Measurements from ENCODE around the gene EEF2K.
"Not testable (repeated sequence)": the region's sequence is repeated elsewhere in the genome, so short reads cannot be mapped to it uniquely, and the experiment has no call there.

The EEF2K gene

GRCh38 chr16:22190081-22190775, 15.8 kb upstream of the EEF2K start:
- no peak for DNase-seq (ENCODE audit: low spot score)

DNA sequence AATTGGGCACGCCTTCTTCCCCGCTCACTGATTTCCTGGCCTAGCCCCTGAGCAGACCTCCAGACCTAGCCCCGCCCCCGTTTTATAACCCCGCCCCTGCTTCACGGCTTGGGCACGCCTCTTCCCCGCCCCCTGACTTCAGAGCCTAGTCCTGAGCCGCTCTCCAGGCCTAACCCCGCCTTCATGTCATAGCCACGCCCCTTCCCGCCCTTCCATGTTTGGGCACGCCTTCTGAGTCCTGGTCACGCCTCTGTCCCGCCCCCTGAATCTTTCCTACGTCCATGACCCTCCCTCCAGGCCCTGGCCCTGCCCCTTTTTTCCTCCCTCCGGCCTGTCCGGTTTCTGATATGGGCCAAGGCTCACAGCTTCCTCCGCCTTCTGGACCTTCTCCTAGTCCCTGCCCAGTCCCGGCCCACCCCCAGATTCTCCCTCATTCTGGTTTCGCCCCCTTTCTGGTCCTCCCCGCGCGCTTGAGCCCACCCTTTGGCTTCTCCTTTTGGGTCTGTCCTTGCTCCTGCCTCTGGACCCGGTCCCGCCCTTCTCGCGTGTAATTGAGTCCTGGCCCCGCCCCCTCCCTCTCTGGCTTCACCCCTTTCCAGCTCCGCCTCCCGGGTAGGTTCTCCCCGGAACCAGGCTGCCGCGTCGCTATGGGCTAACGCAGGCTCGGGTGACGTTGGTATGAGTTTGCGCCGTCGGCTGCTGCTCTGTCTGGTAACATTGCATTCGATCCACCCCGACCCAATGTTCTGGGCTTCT, 15.1 kb upstream of the EEF2K start:
- DNase-seq (ENCODE audit: low spot score): peak; percentile 97

DNA sequence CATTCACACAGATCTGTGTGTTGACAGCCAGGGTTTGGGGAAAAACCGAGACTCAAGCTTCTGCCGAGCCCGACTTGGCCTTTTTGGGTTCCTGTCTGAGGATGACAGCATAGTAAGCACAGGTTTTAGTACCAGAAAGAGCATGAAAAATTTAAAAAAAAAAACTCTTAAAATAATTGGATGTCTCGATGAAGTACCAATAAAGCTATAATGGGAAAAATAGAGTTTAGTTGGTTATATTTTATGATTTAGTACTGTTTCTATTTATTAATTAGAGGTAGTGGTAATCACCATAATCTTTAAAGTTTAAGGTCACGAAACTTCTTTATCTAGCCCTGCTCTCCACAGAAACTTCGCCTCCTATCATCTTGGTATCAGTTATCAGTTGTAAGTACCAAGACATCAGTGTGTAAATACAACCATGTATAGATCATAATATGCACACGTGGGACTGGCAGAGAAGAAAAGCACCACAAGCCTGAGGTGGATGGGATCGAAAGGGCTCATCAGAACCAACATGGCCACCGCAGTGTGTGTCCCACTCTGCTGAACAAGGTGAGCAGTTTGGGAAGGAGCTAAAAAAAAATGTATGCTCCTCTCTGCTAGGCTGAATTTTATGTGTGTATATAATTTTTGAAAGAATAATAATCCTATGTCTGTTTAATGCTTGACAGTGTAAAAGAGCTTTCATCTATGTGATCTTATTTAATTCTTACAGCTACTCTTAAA, 14.4 kb upstream of the EEF2K start:
- no peak for DNase-seq (ENCODE audit: low spot score)

GRCh38 chr16:22192261-22193062, 13.6 kb upstream of the EEF2K start:
- peak; percentile 82 for DNase-seq (ENCODE audit: low spot score)

DNA sequence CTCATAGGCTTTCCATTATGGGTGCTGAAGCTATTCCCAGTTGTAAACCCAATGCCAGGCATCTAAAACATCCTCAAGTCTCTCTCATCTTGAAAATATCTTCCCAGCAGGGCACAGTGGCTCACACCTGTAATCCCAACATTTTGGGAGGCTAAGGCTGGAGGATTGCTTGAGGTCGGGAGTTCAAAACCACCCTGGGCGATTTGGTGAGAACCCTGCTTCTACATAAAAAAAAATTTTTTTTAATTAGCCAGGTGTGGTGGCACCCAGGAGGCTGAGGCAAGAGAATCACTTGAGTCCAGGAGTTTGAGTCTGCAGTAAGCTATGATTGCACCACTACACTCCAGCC, 13.0 kb upstream of the EEF2K start:
- DNase-seq (ENCODE audit: low spot score): no peak

GRCh38 chr16:22194707-22195444, 11.2 kb upstream of the EEF2K start:
- DNase-seq (ENCODE audit: low spot score): no peak

- no peak for DNase-seq (ENCODE audit: low spot score)
These were observed 10.7 kb upstream of the EEF2K start for GRCh38 chr16:22195445-22195694.

- peak; percentile 80 for DNase-seq (ENCODE audit: low spot score)
These were observed 10.2 kb upstream of the EEF2K start for GRCh38 chr16:22195695-22196558.

DNA sequence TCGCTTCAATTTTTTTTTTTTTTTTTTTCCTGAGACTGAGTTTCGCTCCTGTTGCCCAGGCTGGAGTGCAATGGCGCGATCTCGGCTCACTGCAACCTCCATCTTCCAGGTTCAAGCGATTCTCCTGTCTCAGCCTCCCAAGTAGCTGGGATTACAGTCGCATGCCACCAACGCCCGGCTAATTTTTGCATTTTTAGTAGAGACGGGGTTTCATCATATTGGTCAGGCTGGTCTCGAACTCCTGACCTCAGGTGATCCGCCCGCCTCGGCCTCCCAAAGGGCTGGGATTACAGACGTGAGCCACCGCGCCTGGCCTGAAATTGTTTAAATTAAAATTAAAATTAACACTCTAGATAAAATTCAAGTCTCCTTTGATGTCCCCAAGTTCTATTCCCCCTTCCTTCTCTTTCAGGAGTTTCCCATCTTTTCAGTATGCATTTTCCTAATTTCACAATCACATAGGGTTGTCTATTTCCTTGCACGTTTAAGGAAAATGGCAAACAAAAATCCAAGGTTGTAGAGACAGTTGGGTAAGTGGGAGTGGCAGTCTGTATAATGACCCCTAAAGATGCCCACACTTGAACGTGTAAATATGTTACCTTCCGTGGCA, 9.4 kb upstream of the EEF2K start:
- DNase-seq (ENCODE audit: low spot score): not testable (repeated sequence)

DNA sequence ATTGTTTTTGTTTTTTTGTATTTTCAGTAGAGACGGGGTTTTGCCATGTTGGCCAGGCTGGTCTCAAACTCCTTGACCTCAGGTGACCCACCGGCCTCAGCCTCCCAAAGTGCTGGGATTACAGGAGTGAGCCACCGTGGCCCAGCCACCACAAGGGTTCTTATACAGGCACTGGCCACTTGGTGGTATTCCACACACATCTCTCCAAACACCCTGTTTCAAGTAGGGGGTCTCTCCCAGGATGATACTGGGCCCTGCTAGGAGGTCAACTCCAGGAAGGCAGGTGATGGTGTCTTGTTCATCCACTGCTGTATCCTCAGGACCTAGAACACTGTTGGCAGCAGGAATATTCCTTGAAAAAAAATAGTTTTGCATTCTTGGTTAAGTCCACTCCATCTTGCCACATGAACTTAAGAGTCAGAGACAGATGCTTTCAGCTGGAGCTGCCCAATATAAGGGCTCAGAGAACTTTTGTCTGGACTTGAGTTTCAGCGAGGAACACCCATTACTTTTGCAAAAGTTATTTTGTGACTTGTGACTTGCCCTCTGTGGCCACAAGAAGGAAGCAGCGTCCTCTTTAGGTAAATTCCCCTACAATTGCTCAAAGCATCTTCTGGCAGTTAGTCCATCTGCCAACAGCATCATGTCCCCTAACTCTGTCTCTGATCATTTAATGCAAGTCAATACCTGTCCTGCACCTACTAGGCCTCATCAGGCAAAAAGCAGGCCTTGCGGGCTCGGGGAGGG, 7.4 kb upstream of the EEF2K start:
- DNase-seq (ENCODE audit: low spot score): no peak

DNA sequence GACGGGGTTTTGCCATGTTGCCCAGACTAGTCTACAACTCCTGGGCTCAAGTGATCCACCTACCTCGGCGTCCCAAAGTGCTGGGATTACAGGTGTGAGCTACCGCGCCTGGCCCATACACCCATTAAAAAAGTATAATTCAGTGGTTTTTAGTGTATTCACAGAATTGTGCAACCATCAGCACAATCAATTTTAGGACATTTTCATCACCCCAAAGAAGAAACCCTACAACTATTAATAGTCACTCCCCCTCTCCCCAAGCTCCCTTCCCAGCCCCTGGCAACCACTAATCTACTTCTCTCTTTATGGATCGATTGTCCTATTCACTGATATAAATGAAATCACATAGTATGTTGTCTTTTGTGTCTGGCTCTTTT, 3.8 kb upstream of the EEF2K start:
- DNase-seq (ENCODE audit: low spot score): no peak

DNA sequence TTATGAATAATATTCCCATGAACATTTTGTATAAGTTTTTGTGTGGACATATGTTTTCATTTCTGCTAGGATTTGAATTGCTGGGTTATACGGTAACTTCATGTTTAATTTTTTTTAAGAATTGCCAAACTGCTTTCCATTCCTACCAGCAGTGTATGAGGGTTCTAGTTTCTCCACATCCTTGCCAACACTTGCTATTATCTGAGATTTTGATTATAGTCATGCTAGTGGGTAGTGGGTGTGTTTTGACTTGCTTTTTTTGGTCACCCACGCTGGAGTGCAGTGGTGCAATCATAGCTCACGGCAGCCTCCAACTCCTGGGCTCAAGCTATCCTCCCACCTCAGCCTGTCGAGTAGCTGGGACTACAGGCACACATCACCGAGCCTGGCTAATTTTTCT, 3.0 kb upstream of the EEF2K start:
- no peak for DNase-seq (ENCODE audit: low spot score)

- no peak for DNase-seq (ENCODE audit: low spot score)
These were observed 1.9 kb upstream of the EEF2K start for GRCh38 chr16:22204091-22204655.

DNA sequence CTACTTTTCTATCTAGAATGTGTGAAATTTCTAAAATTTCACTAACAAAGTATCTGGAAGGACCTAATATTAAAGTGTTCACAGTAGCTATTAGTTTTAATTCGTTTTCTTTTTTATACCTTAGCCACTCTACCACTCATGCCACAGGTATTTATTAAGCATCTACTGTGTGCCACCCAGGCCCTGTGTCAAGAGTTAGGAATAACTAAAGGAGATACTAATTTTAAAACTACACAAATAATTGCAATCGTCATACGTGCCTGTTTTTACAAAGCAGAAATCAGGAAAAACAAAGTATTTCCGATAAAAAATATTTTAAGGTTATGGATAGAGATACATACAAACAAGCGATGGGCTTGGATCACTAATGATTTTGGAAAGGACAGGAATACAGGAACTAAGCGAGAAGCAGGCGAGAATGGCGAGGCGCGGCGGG, 483 bp upstream of the EEF2K start:
- DNase-seq (ENCODE audit: low spot score): no peak

GRCh38 chr16:22206842-22207714, 1.0 kb downstream of the EEF2K start:
- peak; percentile 46 for DNase-seq (ENCODE audit: low spot score)

- DNase-seq (ENCODE audit: low spot score): no peak
These were observed 1.8 kb downstream of the EEF2K start for GRCh38 chr16:22207715-22208360.

DNA sequence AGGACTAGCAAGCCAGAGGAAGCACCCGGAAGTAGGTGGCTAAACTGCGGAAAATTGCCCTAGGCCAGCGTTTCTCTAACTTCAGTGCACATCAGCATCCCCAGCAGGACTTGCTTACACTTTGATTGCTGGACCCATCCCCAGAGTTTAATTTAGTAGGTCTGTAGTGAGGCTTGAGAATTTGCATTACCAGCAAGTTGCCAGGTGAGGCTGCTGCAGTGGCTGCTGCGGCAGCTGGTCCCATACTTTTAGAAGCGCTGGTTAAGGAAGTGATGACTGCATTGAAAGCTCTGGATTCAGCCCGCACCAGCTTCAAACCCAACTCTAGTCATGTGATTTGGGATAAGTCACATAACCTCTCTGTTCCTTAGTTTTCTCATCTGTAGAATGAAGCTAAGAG, 4.2 kb downstream of the EEF2K start:
- no peak for DNase-seq (ENCODE audit: low spot score)

DNA sequence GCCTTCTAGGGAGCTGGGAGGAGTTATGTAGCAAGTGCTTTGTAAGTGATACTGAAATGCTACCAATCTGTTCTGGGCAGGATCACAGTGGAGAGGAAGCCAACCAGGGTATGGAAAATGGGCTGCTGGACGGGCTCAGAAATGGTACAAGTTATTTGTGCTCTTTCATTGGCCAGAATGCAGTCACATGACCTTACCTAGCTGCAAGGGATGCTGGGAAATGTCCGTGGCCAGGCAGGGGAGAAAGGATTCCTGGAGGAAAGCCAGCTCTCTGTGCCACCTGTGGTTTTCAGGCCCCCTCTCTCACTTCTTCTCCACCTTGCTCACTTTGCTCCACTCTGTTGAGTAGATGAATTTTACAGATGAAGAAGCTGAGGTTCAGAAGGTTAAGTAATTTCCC, 4.8 kb downstream of the EEF2K start:
- no peak for DNase-seq (ENCODE audit: low spot score)
